HG03175 (cell line): ENCODE measurements around the gene SLC22A13.
"Not testable (repeated sequence)": the region's sequence is repeated elsewhere in the genome, so short reads cannot be mapped to it uniquely, and the experiment has no call there.

Experiments used
- ATAC-seq: cut with Tn5 transposase; IDR thresholded peaks from one replicate; pipeline ENCODE4 v1.9.1; 2021; ENCODE audit warnings: mild to moderate bottlenecking, moderate library complexity; ENCODE audit not compliant: unreplicated experiment

SLC22A13 gene

GRCh38 chr3:38260474-38260873 is 5.1 kb upstream of the SLC22A13 start:
- ATAC-seq, result no peak

GRCh38 chr3:38264353-38264771 is 1.2 kb upstream of the SLC22A13 start:
- no peak for ATAC-seq

GRCh38 chr3:38264779-38265178 is 833 bp upstream of the SLC22A13 start:
- ATAC-seq, result no peak

- ATAC-seq, result no peak
Observed at GRCh38 chr3:38266810-38267209, 1.2 kb downstream of the SLC22A13 start.

GRCh38 chr3:38267662-38268061 is 2.0 kb downstream of the SLC22A13 start:
- ATAC-seq, result no peak

GRCh38 chr3:38268087-38268486 is 2.5 kb downstream of the SLC22A13 start:
- peak; percentile 11 for ATAC-seq

GRCh38 chr3:38268522-38268921 is 2.9 kb downstream of the SLC22A13 start:
- ATAC-seq, result peak; percentile 53

- ATAC-seq, result no peak
Observed at GRCh38 chr3:38270606-38271005, 5.0 kb downstream of the SLC22A13 start.

GRCh38 chr3:38271553-38271952 is 5.9 kb downstream of the SLC22A13 start:
- no peak for ATAC-seq

GRCh38 chr3:38274864-38275649 is 9.4 kb downstream of the SLC22A13 start:
- no peak for ATAC-seq

- no peak for ATAC-seq
Observed at GRCh38 chr3:38275658-38276057, 10.0 kb downstream of the SLC22A13 start.

- ATAC-seq, result no peak
Observed at GRCh38 chr3:38276081-38276916, 10.7 kb downstream of the SLC22A13 start.

GRCh38 chr3:38276917-38277630 is 11.5 kb downstream of the SLC22A13 start:
- ATAC-seq, result no peak

- no peak for ATAC-seq
Observed at GRCh38 chr3:38278841-38279240, 13.2 kb downstream of the SLC22A13 start.

- no peak for ATAC-seq
Observed at GRCh38 chr3:38281895-38282686, 16.5 kb downstream of the SLC22A13 start, which contains the start of gene SLC22A14. TSS of gene SLC22A14 (plus strand) at chr3:38282294. CDS start at chr3:38306027, 23,733 bp downstream.

GRCh38 chr3:38283810-38284755 is 18.5 kb downstream of the SLC22A13 start:
- no peak for ATAC-seq

- no peak for ATAC-seq
Observed at GRCh38 chr3:38284756-38285150, 19.1 kb downstream of the SLC22A13 start.

- ATAC-seq, result not testable (repeated sequence)
Observed at GRCh38 chr3:38289286-38290217, 23.9 kb downstream of the SLC22A13 start.
